Mucosa of descending colon (tissue), 3 donors: Measurements from ENCODE around the gene ZDHHC11. TPM values are rescaled to one million over a fixed set of nuclear protein-coding genes. Genes with fewer than 3 reads are reported as not detected.
"Not testable (repeated sequence)": the region's sequence is repeated elsewhere in the genome, so short reads cannot be mapped to it uniquely, and the experiment has no call there.

Source experiments
- ATAC-seq: fragments of 200-7000 bp; cut with Tn5 transposase; one replicate; pipeline ENCODE4 v1.9.1; 2020; ENCODE audit warnings: mild to moderate bottlenecking, moderate library complexity
- DNase-seq, 3 donors: peaks; one replicate each; pipeline ENCODE4 v3.0.0-alpha.2; 2020
- H3K36me3 ChIP-seq: fragments of 200-600 bp; one replicate; pipeline ENCODE4 v1.8.0; 2021; ENCODE audit warnings: low read depth, mild to moderate bottlenecking
- H3K4me1 ChIP-seq: fragments of 200-600 bp; one replicate; pipeline ENCODE4 v1.8.0; 2021; ENCODE audit warnings: low read depth, mild to moderate bottlenecking
- H3K4me3 ChIP-seq: fragments of 200-600 bp; one replicate; pipeline ENCODE4 v1.8.0; 2021; ENCODE audit warnings: mild to moderate bottlenecking
- H3K9me3 ChIP-seq: fragments of 200-600 bp; one replicate; pipeline ENCODE4 v1.8.0; 2021; ENCODE audit warnings: mild to moderate bottlenecking
- intact Hi-C, 2 donors: fragments of 100-400 bp; cut with DNase I in 1 of 2; cut with micrococcal nuclease in 1 of 2; formaldehyde crosslinking; loops; one replicate each; pipeline versions ENCODE4 v1.11.0 to v1.11.1; 2022; cut with DNase I, micrococcal nuclease
- total RNA-seq, 3 donors: library from RNA; stranded (reverse); fragmentation: NEBNext Ultra II Directional in 2 of 3; extraction: Animal tissue kit (Norgen Biotek cat#: 25700) in 2 of 3; gene quantifications; one replicate each; pipeline versions ENCODE4 v1.2.1 to v1.2.4, GENCODE V29; 2021 to 2023
- TF ChIP-seq, protein P1 (sequence below): fragments of 200-600 bp; IDR thresholded peaks from one replicate; pipeline ENCODE4 v1.8.0; 2022; ENCODE audit warnings: antibody characterized with exemption, mild to moderate bottlenecking
- donor health status: DM: no; HTN: no; CAD: no; lungs with moderate emphysema.
- donor health status: DM: no; HTN: no; CAD: no.
- donor health status: DM: no; HTN: yes; CAD: no.

Gene ZDHHC11
- total RNA-seq, 3 donors from 2014 or later, result 4.6 to 11.1 (median 7.0) TPM

GRCh38 chr5:882253-883183 lies 31.7 kb upstream of the ZDHHC11 start:
- intact Hi-C loops, result no loop called here
- peak in 1 of 3 donors; percentile 10 for DNase-seq
- TF ChIP-seq, protein P1, sequence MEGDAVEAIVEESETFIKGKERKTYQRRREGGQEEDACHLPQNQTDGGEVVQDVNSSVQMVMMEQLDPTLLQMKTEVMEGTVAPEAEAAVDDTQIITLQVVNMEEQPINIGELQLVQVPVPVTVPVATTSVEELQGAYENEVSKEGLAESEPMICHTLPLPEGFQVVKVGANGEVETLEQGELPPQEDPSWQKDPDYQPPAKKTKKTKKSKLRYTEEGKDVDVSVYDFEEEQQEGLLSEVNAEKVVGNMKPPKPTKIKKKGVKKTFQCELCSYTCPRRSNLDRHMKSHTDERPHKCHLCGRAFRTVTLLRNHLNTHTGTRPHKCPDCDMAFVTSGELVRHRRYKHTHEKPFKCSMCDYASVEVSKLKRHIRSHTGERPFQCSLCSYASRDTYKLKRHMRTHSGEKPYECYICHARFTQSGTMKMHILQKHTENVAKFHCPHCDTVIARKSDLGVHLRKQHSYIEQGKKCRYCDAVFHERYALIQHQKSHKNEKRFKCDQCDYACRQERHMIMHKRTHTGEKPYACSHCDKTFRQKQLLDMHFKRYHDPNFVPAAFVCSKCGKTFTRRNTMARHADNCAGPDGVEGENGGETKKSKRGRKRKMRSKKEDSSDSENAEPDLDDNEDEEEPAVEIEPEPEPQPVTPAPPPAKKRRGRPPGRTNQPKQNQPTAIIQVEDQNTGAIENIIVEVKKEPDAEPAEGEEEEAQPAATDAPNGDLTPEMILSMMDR, result no peak
- ATAC-seq, result no peak
- H3K4me1 ChIP-seq, result no peaks in the 10 kb centered on the region
- no peaks in the 10 kb centered on the region for H3K9me3 ChIP-seq
- H3K4me3 ChIP-seq, result no peak overlapping the region
- peaks cover 27% of the 10 kb centered on the region for H3K36me3 ChIP-seq

- TF ChIP-seq, protein P1, result no peak
- Histone ChIP-seq H3K36me3 (peaks cover 28% of the 10 kb centered on the region), H3K9me3 (no peaks in the 10 kb centered on the region), H3K4me1 (no peaks in the 10 kb centered on the region), H3K4me3 (no peak overlapping the region)
- DNase-seq (peak in 1 of 3 donors; percentile 15), ATAC-seq (no peak)
- intact Hi-C loops, result no loop called here
These were observed 30.8 kb upstream of the ZDHHC11 start for GRCh38 chr5:881551-881935.

GRCh38 chr5:880816-881550 lies 30.2 kb upstream of the ZDHHC11 start:
- DNase-seq (no peak), ATAC-seq (no peak)
- H3K4me1 ChIP-seq, result no peaks in the 10 kb centered on the region
- no peaks in the 10 kb centered on the region for H3K9me3 ChIP-seq
- intact Hi-C loops, result no loop called here
- peaks cover 22% of the 10 kb centered on the region for H3K36me3 ChIP-seq
- H3K4me3 ChIP-seq, result no peak overlapping the region
- TF ChIP-seq, protein P1, result no peak

DNA sequence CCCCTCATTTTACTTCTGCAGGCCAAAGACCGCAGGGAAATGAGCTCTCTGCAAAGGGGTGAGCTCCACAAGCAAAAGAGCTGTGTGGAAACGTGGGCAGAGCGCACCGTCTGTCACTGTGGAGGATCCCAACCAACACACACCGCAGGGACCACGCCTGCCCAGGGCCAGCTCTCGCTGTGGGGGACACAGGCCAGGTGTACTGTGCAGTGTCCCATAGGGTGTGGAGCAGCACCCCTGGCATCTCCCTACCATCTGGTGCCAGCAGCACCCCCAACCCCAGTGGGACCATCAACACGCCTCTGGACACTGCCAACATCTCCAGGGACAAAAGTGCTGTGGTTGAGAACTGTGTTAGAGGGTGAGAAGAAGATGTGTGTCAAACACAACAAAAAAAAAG lies 27.9 kb upstream of the ZDHHC11 start:
- DNase-seq, H3K9me3 ChIP-seq, intact Hi-C loops, H3K4me1 ChIP-seq, H3K4me3 ChIP-seq, ATAC-seq: not testable (repeated sequence)
- H3K36me3 ChIP-seq, result peaks cover 18% of the 10 kb centered on the region

DNA sequence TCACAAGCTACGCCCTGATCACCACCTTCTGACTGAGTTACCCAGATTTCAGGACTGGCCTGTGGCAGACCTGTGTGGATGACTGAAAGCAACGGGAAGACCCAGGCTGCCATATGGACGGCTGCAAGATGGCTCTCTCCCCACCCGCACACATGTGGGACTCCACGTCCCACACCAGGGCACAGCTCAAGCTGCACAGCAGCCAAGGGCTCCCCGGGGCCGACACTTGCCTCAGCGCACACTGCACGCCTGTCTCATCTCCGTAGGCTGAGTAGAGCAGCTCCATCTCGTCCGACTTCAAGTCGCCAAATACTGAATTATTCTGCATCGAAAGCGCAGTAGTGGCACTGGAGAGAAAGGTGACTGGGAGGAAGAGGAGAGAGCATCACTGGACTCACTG lies 27.3 kb upstream of the ZDHHC11 start:
- Histone ChIP-seq H3K4me3 (no peak overlapping the region), H3K9me3 (no peaks in the 10 kb centered on the region), H3K4me1 (no peaks in the 10 kb centered on the region), H3K36me3 (peaks cover 18% of the 10 kb centered on the region)
- TF ChIP-seq, protein P1, result no peak
- intact Hi-C loops, result no loop called here
- DNase-seq (no peak), ATAC-seq (no peak)
